ENCODE results near the gene DXO. TPM values are rescaled to one million over a fixed set of nuclear protein-coding genes. Genes with fewer than 3 reads are reported as not detected.
"Not testable (repeated sequence)": the region's sequence is repeated elsewhere in the genome, so short reads cannot be mapped to it uniquely, and the experiment has no call there.

The DXO gene
- total and polyA plus RNA-seq, 2 of the 4 experiments (the other 2 are of a cell fraction) = 9.3 to 21.4 TPM

DNA sequence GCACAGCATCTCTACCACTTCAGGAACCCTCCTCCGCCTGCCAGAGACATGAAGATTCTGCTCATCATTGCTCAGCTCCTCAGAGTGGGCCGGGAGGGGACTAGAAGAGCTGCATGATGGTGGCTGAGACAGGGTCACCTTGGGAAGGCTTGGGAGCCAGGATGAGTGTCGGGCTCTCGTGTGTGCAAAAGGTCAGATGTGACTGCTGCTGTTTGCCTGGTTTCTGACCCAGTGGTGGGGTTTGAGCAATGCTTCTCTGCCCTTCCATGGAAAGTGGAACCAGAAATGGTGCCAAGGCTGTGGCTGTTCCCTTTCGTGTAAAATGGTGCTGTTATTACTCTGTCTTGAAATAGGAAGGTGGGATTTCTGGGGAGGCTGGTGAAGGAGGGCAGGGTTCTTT, 9.1 kb upstream of the DXO start:
- WGBS, 2 experiments (ENCODE audit: extremely low coverage in 2 of 2, insufficient read length in 1 of 2) = no CpG with 5 or more reads among the region's 5 CpGs

DNA sequence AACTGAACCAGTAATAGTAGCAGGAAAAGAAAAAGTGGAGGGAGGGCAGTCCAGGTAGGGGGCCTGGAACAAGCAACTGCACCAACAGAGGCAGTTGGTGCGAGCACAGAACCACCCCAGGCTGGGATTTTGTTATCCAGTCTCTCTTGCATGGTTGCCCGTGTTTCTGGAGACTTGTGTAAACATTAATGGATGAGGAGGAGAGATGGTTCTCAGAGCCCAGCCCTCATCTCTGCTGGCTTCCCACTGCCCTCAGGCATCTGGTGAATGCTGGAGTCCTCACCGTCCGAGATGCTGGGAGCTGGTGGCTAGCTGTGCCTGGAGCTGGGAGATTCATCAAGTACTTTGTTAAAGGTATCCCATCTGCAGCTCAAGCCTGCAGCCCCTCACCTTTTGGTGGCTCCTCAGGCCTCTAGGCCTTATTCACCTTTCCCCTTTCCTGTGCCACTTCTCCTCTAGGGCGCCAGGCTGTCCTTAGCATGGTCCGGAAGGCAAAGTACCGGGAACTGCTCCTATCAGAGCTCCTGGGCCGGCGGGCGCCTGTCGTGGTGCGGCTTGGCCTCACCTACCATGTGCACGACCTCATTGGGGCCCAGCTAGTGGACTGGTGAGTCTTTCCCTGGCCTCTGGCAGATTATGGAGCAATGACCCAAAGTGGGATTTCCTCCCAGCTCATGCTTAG, 8.4 kb upstream of the DXO start:
- POLR2A ChIA-PET (ENCODE audit: unreplicated experiment); in situ Hi-C loops (cut with MboI; ENCODE audit: low sequenced_read_pairs); H2AFZ ChIP-seq (replicated peaks; ENCODE audit: low read length, poor library complexity); H3K9me1 ChIP-seq (ENCODE audit: insufficient read depth, low read length); H3K27ac ChIP-seq (ENCODE audit: insufficient read depth, low read length); H3K4me1 ChIP-seq (ENCODE audit: control insufficient read depth, insufficient read depth, low read length); DNase-seq; H3K79me1 ChIP-seq (ENCODE audit: low read depth in 1 of 2, low read length in 2 of 2); H3K4me3 ChIP-seq (ENCODE audit: insufficient read depth, low read depth, low read length); H2BK5ac ChIP-seq (ENCODE audit: low read depth, low read length, poor library complexity, severe bottlenecking); intact Hi-C loops (cut with micrococcal nuclease); H3K36me3 ChIP-seq (ENCODE audit: control insufficient read depth, insufficient read depth, low read length); dilution Hi-C loops (cut with HindIII; ENCODE audit: low sequenced_read_pairs, unreplicated experiment); H2BK20ac ChIP-seq (ENCODE audit: low read depth, low read length); H3K4ac ChIP-seq (ENCODE audit: low read depth, low read length); H3K56ac ChIP-seq (ENCODE audit: extremely low read depth, insufficient read depth, low read length); H2BK120ac ChIP-seq (ENCODE audit: low read depth, low read length); H3K23ac ChIP-seq (ENCODE audit: low read depth, low read length); H3K9ac ChIP-seq (ENCODE audit: low read depth, low read length); BruUV-seq (replicated peaks); H3K18ac ChIP-seq (ENCODE audit: low read depth, low read length); H3K4me2 ChIP-seq (ENCODE audit: low read depth, low read length); H4K5ac ChIP-seq (ENCODE audit: low read depth, low read length); H2AK5ac ChIP-seq (ENCODE audit: low read depth, low read length); H3K27me3 ChIP-seq (ENCODE audit: control insufficient read depth, insufficient read depth, low read length); H4K20me1 ChIP-seq (ENCODE audit: insufficient read depth, low read length); H4K91ac ChIP-seq (ENCODE audit: insufficient read depth, low read depth, low read length); H3K14ac ChIP-seq (replicated peaks; ENCODE audit: low read depth, low read length); H3K9me3 ChIP-seq (ENCODE audit: control insufficient read depth, insufficient read depth, low read length); ATAC-seq (ENCODE audit: low read depth); H2AK9ac ChIP-seq (replicated peaks; ENCODE audit: low read depth, low read length, poor library complexity); H2BK15ac ChIP-seq (ENCODE audit: low read depth, low read length); H4K8ac ChIP-seq (ENCODE audit: low read depth in 2 of 2, low read length in 2 of 2): not testable (repeated sequence)
- CTCF ChIA-PET = interaction anchor here (0.6 kb wide), 1 partner anchor 306 kb away, joined by 4 read pairs; no protein-coding TSS in a partner anchor
- no CpG with 5 or more reads among the region's 13 CpGs for WGBS, 2 experiments (ENCODE audit: extremely low coverage in 2 of 2, insufficient read length in 1 of 2)

More for the DNA sequence above, 9.1 kb upstream of the DXO start:
- H3K36me3 ChIP-seq (ENCODE audit: control insufficient read depth, insufficient read depth, low read length); H2AFZ ChIP-seq (replicated peaks; ENCODE audit: low read length, poor library complexity); H4K91ac ChIP-seq (ENCODE audit: insufficient read depth, low read depth, low read length); H3K4ac ChIP-seq (ENCODE audit: low read depth, low read length); H2BK120ac ChIP-seq (ENCODE audit: low read depth, low read length); intact Hi-C loops (cut with micrococcal nuclease); H3K23ac ChIP-seq (ENCODE audit: low read depth, low read length); H2BK15ac ChIP-seq (ENCODE audit: low read depth, low read length); dilution Hi-C loops (cut with HindIII; ENCODE audit: low sequenced_read_pairs, unreplicated experiment); H3K79me1 ChIP-seq (ENCODE audit: low read depth in 1 of 2, low read length in 2 of 2); CTCF ChIA-PET; BruUV-seq (replicated peaks); H3K18ac ChIP-seq (ENCODE audit: low read depth, low read length); H2BK20ac ChIP-seq (ENCODE audit: low read depth, low read length); H3K9ac ChIP-seq (ENCODE audit: low read depth, low read length); H2AK9ac ChIP-seq (replicated peaks; ENCODE audit: low read depth, low read length, poor library complexity); ATAC-seq (ENCODE audit: low read depth); H4K5ac ChIP-seq (ENCODE audit: low read depth, low read length); H3K4me2 ChIP-seq (ENCODE audit: low read depth, low read length); DNase-seq; H3K56ac ChIP-seq (ENCODE audit: extremely low read depth, insufficient read depth, low read length); H2AK5ac ChIP-seq (ENCODE audit: low read depth, low read length); H3K27me3 ChIP-seq (ENCODE audit: control insufficient read depth, insufficient read depth, low read length); POLR2A ChIA-PET (ENCODE audit: unreplicated experiment); H3K27ac ChIP-seq (ENCODE audit: insufficient read depth, low read length); H3K4me1 ChIP-seq (ENCODE audit: control insufficient read depth, insufficient read depth, low read length); H2BK5ac ChIP-seq (ENCODE audit: low read depth, low read length, poor library complexity, severe bottlenecking); H3K9me1 ChIP-seq (ENCODE audit: insufficient read depth, low read length); H3K9me3 ChIP-seq (ENCODE audit: control insufficient read depth, insufficient read depth, low read length); H4K8ac ChIP-seq (ENCODE audit: low read depth in 2 of 2, low read length in 2 of 2); in situ Hi-C loops (cut with MboI; ENCODE audit: low sequenced_read_pairs); H4K20me1 ChIP-seq (ENCODE audit: insufficient read depth, low read length); H3K14ac ChIP-seq (replicated peaks; ENCODE audit: low read depth, low read length); H3K4me3 ChIP-seq (ENCODE audit: insufficient read depth, low read depth, low read length): not testable (repeated sequence)
